Measurements from ENCODE around the gene SOX4. TPM values are rescaled to one million over a fixed set of nuclear protein-coding genes. Genes with fewer than 3 reads are reported as not detected.

Gene SOX4
- total RNA-seq, 1 donor from 2014 or later = 36.6 TPM

- H3K27me3 ChIP-seq (ENCODE audit: control insufficient read depth, insufficient read depth, low read length) = no peaks in the 10 kb centered on the region
- DNase-seq (ENCODE audit: low read depth) (no peak), FAIRE-seq (no peak)
- H3K4me3 ChIP-seq (ENCODE audit: low read depth, low read length) = peak overlapping the region; percentile 98
- no peaks in the 10 kb centered on the region for H3K36me3 ChIP-seq (ENCODE audit: control insufficient read depth, insufficient read depth, low read length)
- peak; percentile 50 for TF ChIP-seq CTCF (IDR thresholded peaks at IDR 0.05; ENCODE audit: insufficient read depth, low read length, severe bottlenecking)
Observed at GRCh38 chr6:21595285-21596144, 2.0 kb downstream of the SOX4 start.

- H3K4me3 ChIP-seq (ENCODE audit: low read depth, low read length) = peak overlapping the region; percentile 98
- no peaks in the 10 kb centered on the region for H3K36me3 ChIP-seq (ENCODE audit: control insufficient read depth, insufficient read depth, low read length)
- DNase-seq (ENCODE audit: low read depth) (no peak), FAIRE-seq (no peak)
- H3K27me3 ChIP-seq (ENCODE audit: control insufficient read depth, insufficient read depth, low read length) = no peaks in the 10 kb centered on the region
- no peak for TF ChIP-seq CTCF (IDR thresholded peaks at IDR 0.05; ENCODE audit: insufficient read depth, low read length, severe bottlenecking)
Observed at GRCh38 chr6:21596145-21596948, 2.8 kb downstream of the SOX4 start.

GRCh38 chr6:21596949-21597682, 3.6 kb downstream of the SOX4 start:
- no peaks in the 10 kb centered on the region for H3K36me3 ChIP-seq (ENCODE audit: control insufficient read depth, insufficient read depth, low read length)
- peak overlapping the region; percentile 98 for H3K4me3 ChIP-seq (ENCODE audit: low read depth, low read length)
- FAIRE-seq (no peak), DNase-seq (ENCODE audit: low read depth) (peak; percentile 70)
- TF ChIP-seq CTCF (IDR thresholded peaks at IDR 0.05; ENCODE audit: insufficient read depth, low read length, severe bottlenecking) = peak; percentile 35
- no peaks in the 10 kb centered on the region for H3K27me3 ChIP-seq (ENCODE audit: control insufficient read depth, insufficient read depth, low read length)

GRCh38 chr6:21597801-21598673, 4.5 kb downstream of the SOX4 start:
- H3K4me3 ChIP-seq (ENCODE audit: low read depth, low read length) = peak overlapping the region; percentile 98
- H3K27me3 ChIP-seq (ENCODE audit: control insufficient read depth, insufficient read depth, low read length) = no peaks in the 10 kb centered on the region
- H3K36me3 ChIP-seq (ENCODE audit: control insufficient read depth, insufficient read depth, low read length) = no peaks in the 10 kb centered on the region
- FAIRE-seq = no peak
- TF ChIP-seq CTCF (IDR thresholded peaks at IDR 0.05; ENCODE audit: insufficient read depth, low read length, severe bottlenecking) = no peak
- DNase-seq (ENCODE audit: low read depth) = no peak

GRCh38 chr6:21598674-21599023, 5.1 kb downstream of the SOX4 start:
- DNase-seq (ENCODE audit: low read depth) = no peak
- TF ChIP-seq CTCF (IDR thresholded peaks at IDR 0.05; ENCODE audit: insufficient read depth, low read length, severe bottlenecking) = no peak
- Histone ChIP-seq H3K27me3 (ENCODE audit: control insufficient read depth, insufficient read depth, low read length) (no peaks in the 10 kb centered on the region), H3K36me3 (ENCODE audit: control insufficient read depth, insufficient read depth, low read length) (no peaks in the 10 kb centered on the region), H3K4me3 (ENCODE audit: low read depth, low read length) (no peak overlapping the region)
- no peak for FAIRE-seq

All from bronchial epithelial cell (primary cell).